ENCODE results near the gene B4GAT1. TPM values are rescaled to one million over a fixed set of nuclear protein-coding genes. Genes with fewer than 3 reads are reported as not detected.

B4GAT1 gene
- total and polyA plus RNA-seq, 2 of the 13 experiments (the other 11 are each of a cell fraction or from before 2014, with no cell fraction given): 40.4 to 109 TPM

DNA sequence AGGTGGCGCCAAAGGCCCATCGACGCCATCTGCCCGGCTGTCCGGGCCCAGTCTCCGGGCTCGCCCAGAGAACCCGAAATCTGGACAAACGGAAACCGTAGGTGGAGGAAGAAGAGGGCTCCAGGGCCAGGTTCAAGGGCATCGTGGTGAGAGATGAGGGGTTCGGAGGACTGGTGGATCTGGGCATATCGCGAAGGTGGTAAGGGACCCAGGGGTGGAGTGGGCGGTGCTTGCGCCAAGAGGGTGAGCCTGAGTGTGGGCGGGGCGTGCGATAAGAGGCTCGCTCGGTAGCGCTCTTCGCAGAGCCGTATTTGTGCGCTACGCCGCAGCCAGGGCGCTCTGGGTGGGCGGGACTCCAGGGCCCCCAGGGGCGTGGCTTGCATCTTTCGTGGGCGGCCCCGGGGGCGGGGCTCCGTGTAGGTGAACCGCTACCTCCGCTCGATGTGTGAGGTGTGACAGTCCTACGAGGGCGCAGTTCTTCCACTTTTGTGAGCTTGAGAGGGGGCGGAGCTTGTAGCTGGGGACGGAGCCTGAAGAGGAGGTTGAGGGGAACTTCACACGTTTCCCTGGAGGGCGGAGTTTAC, 35.4 kb downstream of the B4GAT1 start (continued):
- TF ChIP-seq ZNF800 (CRISPR knock-in tag; IDR thresholded peaks at IDR 0.05) (peak; percentile 66), KAT8 (CRISPR knock-in tag; IDR thresholded peaks at IDR 0.05) (peak; percentile 33), ZBTB14 (CRISPR knock-in tag; IDR thresholded peaks at IDR 0.05) (no peak), ZNF567 (CRISPR knock-in tag; IDR thresholded peaks at IDR 0.05; ENCODE audit: borderline replicate concordance) (no peak; the same call in 1 of the 2 replicates), HOXA5 (CRISPR knock-in tag; IDR thresholded peaks at IDR 0.05) (no peak), IRF1 (CRISPR knock-in tag; IDR thresholded peaks at IDR 0.05; ENCODE audit: low read depth) (no peak), ZNF75D (CRISPR knock-in tag; IDR thresholded peaks at IDR 0.05; ENCODE audit: borderline replicate concordance) (no peak), ZBTB38 (CRISPR knock-in tag; IDR thresholded peaks at IDR 0.05) (peak; percentile 70; the same call in 1 of the 2 replicates), FOSL2 (CRISPR knock-in tag; IDR thresholded peaks at IDR 0.05) (peak; percentile 25; the same call in 1 of the 2 replicates), ZNF17 (CRISPR knock-in tag; IDR thresholded peaks at IDR 0.05) (no peak), JARID2 (CRISPR knock-in tag; IDR thresholded peaks at IDR 0.05; ENCODE audit: insufficient replicate concordance) (peak; percentile 9), MYNN (CRISPR knock-in tag; IDR thresholded peaks at IDR 0.05; ENCODE audit: low read depth) (0 out of 2 replicates have a peak, but pooled peaks have one; percentile 60), XBP1 (CRISPR knock-in tag; IDR thresholded peaks at IDR 0.05) (no peak), ZFP82 (CRISPR knock-in tag; IDR thresholded peaks at IDR 0.05; ENCODE audit: borderline replicate concordance) (no peak), ZNF282 (IDR thresholded peaks at IDR 0.05; ENCODE audit: partially characterized antibody) (no peak), RXRA (CRISPR knock-in tag; IDR thresholded peaks at IDR 0.05) (peak; percentile 61; the same call in 1 of the 2 replicates), SRSF4 (IDR thresholded peaks at IDR 0.05; ENCODE audit: low read depth, low read length, poor library complexity, severe bottlenecking) (no peak), ZNF7 (CRISPR knock-in tag; IDR thresholded peaks at IDR 0.05) (peak; percentile 67), GFI1 (CRISPR knock-in tag; IDR thresholded peaks at IDR 0.05; ENCODE audit: borderline replicate concordance) (peak; percentile 76), ZNF674 (CRISPR knock-in tag; IDR thresholded peaks at IDR 0.05; ENCODE audit: low read depth) (no peak), FOXM1 (CRISPR knock-in tag; IDR thresholded peaks at IDR 0.05) (no peak), SNRNP70 (IDR thresholded peaks at IDR 0.05; ENCODE audit: low read depth, low read length) (no peak), HMG20A (CRISPR knock-in tag; IDR thresholded peaks at IDR 0.05; ENCODE audit: borderline replicate concordance) (no peak), NFYB (CRISPR knock-in tag; IDR thresholded peaks at IDR 0.05) (no peak)
- TF ChIP-seq, protein P1, sequence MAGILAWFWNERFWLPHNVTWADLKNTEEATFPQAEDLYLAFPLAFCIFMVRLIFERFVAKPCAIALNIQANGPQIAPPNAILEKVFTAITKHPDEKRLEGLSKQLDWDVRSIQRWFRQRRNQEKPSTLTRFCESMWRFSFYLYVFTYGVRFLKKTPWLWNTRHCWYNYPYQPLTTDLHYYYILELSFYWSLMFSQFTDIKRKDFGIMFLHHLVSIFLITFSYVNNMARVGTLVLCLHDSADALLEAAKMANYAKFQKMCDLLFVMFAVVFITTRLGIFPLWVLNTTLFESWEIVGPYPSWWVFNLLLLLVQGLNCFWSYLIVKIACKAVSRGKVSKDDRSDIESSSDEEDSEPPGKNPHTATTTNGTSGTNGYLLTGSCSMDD (CRISPR knock-in tag; IDR thresholded peaks at IDR 0.05): no peak
- TF ChIP-seq, protein P2, sequence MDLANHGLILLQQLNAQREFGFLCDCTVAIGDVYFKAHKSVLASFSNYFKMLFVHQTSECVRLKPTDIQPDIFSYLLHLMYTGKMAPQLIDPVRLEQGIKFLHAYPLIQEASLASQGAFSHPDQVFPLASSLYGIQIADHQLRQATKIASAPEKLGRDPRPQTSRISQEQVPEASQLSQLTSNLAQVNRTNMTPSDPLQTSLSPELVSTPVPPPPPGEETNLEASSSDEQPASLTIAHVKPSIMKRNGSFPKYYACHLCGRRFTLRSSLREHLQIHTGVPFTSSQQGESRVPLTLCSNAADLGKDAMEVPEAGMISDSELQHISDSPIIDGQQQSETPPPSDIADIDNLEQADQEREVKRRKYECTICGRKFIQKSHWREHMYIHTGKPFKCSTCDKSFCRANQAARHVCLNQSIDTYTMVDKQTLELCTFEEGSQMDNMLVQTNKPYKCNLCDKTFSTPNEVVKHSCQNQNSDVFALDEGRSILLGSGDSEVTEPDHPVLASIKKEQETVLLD (CRISPR knock-in tag; IDR thresholded peaks at IDR 0.05; ENCODE audit: low read depth): no peak
